Lower leg skin (tissue), 4 donors: ENCODE measurements around the gene EEF1G. TPM values are rescaled to one million over a fixed set of nuclear protein-coding genes. Genes with fewer than 3 reads are reported as not detected.

Experiments used
- DNase-seq, 2 donors: peaks; one replicate each; pipeline ENCODE4 v3.0.0-alpha.2; 2019; ENCODE audit warnings: low spot score in 2 of 2
- H3K4me3 ChIP-seq: fragments of 200-600 bp; sonication (generic); 2 replicates; pipeline ENCODE4 v1.5.1; 2017; ENCODE audit warnings: mild to moderate bottlenecking, low read depth; ENCODE audit not compliant: poor library complexity, severe bottlenecking
- POLR2A ChIP-seq, 2 donors: fragments of 450-650 bp; IDR thresholded peaks; one replicate each; pipeline ENCODE4 v1.6.1; 2016 to 2017; ENCODE audit warnings: antibody characterized with exemption in 2 of 2, mild to moderate bottlenecking in 1 of 2, moderate library complexity in 1 of 2
- whole genome bisulfite sequencing, 2 donors: methylation state at CpG; one replicate each; pipeline ENCODE4 v1.1.5; 2018; 5-methylcytosine and 5-hydroxymethylcytosine counted together
- intact Hi-C: fragments of 100-400 bp; cut with DNase I; formaldehyde crosslinking; loops from one replicate; pipeline ENCODE4 v1.15.0; 2023; ENCODE audit warnings: low total_unique reads
- total RNA-seq, 4 donors: library from RNA; depleted of rRNA; stranded (reverse); fragments of >200 nt; gene quantifications; one replicate each; pipeline ENCODE4 v1.1.0, GENCODE V29; 2016
- TF ChIP-seq, protein P1 (sequence below), 3 donors: fragments of 450-650 bp; IDR thresholded peaks; one replicate each; pipeline ENCODE4 v1.5.1; 2016; ENCODE audit warnings: antibody characterized with exemption in 3 of 3, mild to moderate bottlenecking in 3 of 3, moderate library complexity in 2 of 3

Gene EEF1G
- total RNA-seq, 4 donors from 2014 or later, result 2,343 to 3,224 (median 2,571) TPM

DNA sequence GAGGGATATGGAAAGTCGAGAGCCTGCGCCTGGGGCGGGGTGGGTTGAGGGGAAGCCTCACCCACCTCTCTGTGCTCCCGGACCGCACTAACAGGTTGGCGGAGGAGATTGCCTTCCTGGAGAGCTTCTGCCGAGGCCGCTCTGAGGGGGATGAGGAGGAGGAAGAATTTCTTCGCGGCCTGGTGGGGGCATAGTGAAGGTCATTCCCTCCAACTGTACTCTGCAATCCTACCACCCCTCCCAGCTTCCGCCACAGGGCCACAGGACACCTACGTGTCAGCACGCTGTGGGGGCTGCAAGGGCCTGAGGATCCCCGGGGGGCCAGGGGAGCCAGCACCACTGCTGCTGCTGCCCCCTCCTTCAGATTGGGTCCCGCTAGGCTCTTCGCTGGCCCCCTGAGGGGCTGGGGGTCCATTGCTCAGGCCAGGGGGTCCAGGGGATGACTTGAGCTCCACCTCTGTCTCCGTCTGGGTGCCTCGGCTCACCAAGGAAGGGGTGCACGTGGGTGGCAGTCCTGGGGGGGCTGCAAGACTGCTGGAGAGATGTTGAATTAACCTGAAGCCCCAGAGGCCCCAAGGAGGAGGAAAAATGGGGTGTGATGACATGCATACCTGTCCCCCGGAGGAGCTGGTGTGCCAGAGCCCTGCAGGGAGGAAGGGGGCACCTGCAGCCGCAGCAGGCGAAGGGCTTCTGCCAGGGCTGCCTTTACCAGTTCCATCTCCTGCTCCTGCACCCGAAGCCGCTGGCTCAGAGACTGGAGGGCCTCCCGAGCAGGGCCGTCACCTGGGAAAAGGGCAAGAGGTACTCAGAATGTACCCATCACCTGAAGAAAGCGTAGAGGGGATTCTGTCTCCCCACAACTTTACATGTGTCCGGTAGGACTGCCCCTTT lies 37.4 kb upstream of the EEF1G start:
- no peak for DNase-seq
- H3K4me3 ChIP-seq, result peak overlapping the region; percentile 57
- TF ChIP-seq, protein P1, sequence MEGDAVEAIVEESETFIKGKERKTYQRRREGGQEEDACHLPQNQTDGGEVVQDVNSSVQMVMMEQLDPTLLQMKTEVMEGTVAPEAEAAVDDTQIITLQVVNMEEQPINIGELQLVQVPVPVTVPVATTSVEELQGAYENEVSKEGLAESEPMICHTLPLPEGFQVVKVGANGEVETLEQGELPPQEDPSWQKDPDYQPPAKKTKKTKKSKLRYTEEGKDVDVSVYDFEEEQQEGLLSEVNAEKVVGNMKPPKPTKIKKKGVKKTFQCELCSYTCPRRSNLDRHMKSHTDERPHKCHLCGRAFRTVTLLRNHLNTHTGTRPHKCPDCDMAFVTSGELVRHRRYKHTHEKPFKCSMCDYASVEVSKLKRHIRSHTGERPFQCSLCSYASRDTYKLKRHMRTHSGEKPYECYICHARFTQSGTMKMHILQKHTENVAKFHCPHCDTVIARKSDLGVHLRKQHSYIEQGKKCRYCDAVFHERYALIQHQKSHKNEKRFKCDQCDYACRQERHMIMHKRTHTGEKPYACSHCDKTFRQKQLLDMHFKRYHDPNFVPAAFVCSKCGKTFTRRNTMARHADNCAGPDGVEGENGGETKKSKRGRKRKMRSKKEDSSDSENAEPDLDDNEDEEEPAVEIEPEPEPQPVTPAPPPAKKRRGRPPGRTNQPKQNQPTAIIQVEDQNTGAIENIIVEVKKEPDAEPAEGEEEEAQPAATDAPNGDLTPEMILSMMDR (IDR thresholded peaks at IDR 0.05), result no peak
- no peak for TF ChIP-seq POLR2A (IDR thresholded peaks at IDR 0.05)
- intact Hi-C loops, result no loop called here
- WGBS, 2 donors, result 69 to 73% methylated on average over 22 to 26 of the region's 28 CpGs

- TF ChIP-seq POLR2A (IDR thresholded peaks at IDR 0.05), result no peak
- TF ChIP-seq, protein P1 (IDR thresholded peaks at IDR 0.05), result no peak
- H3K4me3 ChIP-seq, result no peak overlapping the region
- intact Hi-C loops, result no loop called here
- DNase-seq, result no peak
- WGBS, 2 donors, result 93 to 95% methylated on average over 6 of the region's 6 CpGs
Measured at GRCh38 chr11:62610403-62610802, 36.7 kb upstream of the EEF1G start.

DNA sequence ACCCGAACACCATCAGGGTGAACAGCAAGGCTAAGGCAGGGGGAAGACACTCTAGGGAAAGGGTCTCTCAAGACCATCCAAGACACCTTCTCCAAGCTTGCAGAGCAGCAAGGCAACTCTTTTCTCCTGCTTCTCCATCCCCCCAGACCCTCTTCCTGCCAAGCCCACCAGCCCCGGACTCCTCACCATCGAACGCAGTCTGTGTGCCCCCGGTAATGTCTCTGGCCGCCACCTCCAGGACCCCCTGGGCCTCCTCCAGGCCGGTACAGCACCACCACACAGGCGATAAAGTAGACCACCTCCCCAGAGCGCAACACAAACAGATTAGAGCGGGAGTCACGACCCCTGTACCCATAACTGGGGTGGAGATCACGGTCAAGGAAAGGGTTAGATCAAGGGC lies 35.1 kb upstream of the EEF1G start:
- no peak for DNase-seq
- intact Hi-C loops, result no loop called here
- no peak overlapping the region for H3K4me3 ChIP-seq
- 94 to 95% methylated on average over 12 of the region's 12 CpGs for WGBS, 2 donors
- TF ChIP-seq, protein P1 (IDR thresholded peaks at IDR 0.05), result no peak
- no peak for TF ChIP-seq POLR2A (IDR thresholded peaks at IDR 0.05)

DNA sequence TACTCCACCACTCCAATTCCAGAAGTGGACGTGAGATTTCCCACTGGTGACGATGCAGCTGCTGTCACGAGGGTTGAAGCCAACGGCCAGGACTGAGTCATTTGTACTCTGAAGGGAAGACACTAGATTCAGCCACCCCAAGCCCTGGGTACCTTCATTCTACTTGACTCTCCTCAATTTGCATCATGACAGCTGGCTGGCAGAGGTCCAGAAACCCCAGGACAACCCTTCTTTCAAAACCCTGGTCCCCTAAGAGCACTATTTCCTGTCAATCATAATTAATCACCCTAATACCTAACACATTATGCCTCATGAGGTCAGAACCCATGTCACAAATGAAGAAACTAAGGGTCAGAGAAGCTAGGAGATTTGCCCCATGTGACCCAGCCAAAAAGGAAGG lies 34.0 kb upstream of the EEF1G start:
- intact Hi-C loops, result no loop called here
- H3K4me3 ChIP-seq, result no peak overlapping the region
- 78 to 84% methylated on average over 4 of the region's 4 CpGs for WGBS, 2 donors
- no peak for TF ChIP-seq POLR2A (IDR thresholded peaks at IDR 0.05)
- TF ChIP-seq, protein P1 (IDR thresholded peaks at IDR 0.05), result no peak
- no peak for DNase-seq

- DNase-seq, result no peak
- 87 to 92% methylated on average over 15 of the region's 15 CpGs for WGBS, 2 donors
- TF ChIP-seq POLR2A (IDR thresholded peaks at IDR 0.05), result no peak
- TF ChIP-seq, protein P1 (IDR thresholded peaks at IDR 0.05), result no peak
- intact Hi-C loops, result no loop called here
- H3K4me3 ChIP-seq, result no peak overlapping the region
Measured at GRCh38 chr11:62605902-62606301, 32.2 kb upstream of the EEF1G start.
